ENCODE data around the gene MED13L. TPM values are rescaled to one million over a fixed set of nuclear protein-coding genes. Genes with fewer than 3 reads are reported as not detected.

Gene MED13L
- polyA plus RNA-seq, 1 of the 3 experiments (the other 2 are of a cell fraction), result 17.1 TPM

DNA sequence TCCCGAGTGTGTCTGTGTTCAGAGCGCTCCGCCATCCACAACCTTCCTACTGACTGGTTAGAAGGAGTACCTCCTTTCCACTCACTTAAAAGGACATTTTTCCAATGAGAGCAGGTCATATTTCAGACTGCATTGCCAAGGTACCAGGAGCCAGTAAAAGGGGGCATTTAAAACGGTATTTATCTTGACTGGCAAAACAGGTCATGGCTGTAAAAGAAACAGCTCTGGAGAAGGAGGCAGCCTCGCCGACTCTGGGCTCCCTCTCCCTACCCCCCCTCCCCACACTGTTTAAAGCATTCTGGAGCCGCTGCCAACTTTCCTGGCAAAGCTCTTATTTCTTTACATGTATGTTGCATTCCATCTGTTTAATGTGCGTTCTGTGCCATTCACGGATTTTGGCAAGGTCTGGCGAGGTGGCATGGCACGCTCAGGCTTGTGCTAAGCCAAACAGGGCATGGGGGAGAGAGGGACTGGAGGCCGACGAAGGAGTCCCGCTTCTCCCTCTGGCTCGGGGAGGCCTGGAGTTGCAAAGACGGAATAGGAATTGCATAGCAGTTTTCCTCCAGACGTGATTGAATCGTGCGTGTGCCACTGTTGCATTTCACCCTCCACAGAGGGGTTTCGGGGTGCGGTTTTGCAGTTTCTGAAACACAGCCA, 41.2 kb upstream of the MED13L start:
- Histone ChIP-seq H2AFZ (ENCODE audit: low read depth) (peak overlapping the region; percentile 14; the same call in 1 of the 2 replicates), H3K4me1 (ENCODE audit: control insufficient read depth in 1 of 2, insufficient read depth in 2 of 2, low read depth in 1 of 2, low read length in 1 of 2) (peaks cover 14 to 27% of the 10 kb centered on the region in 2 experiments), H4K20me1 (ENCODE audit: insufficient read depth) (no peaks in the 10 kb centered on the region), H3K9me2 (no peaks in the 10 kb centered on the region), H3K9me3 (no peaks in the 10 kb centered on the region), H3K27me3 (ENCODE audit: insufficient read depth) (no peaks in the 10 kb centered on the region), H3K4me2 (peak overlapping the region; percentile 72), H3K36me3 (replicated peaks in 1 of 2; ENCODE audit: control insufficient read depth in 1 of 2, insufficient read depth in 2 of 2, low read length in 1 of 2) (no peaks in the 10 kb centered on the region), H3K9ac (peak overlapping the region; percentile 53; the same call in 1 of the 2 replicates), H3K27ac (ENCODE audit: low read depth in 2 of 2, low read length in 1 of 2) (peak overlapping the region; percentile 77 to 98; a peak in 3 of 4 replicates), H3K4me3 (ENCODE audit: low read depth in 2 of 2, low read length in 1 of 2) (no peak overlapping the region), H3K79me2 (ENCODE audit: insufficient read depth) (no peaks in the 10 kb centered on the region; the same call in 1 of the 2 replicates), H3F3A (replicated peaks; ENCODE audit: insufficient read depth) (peaks cover 22% of the 10 kb centered on the region)
- POLR2A ChIA-PET, result no interaction called here
- no peak for TF ChIP-seq EP300 (IDR thresholded peaks at IDR 0.05; ENCODE audit: borderline replicate concordance in 1 of 2, low read depth in 1 of 2, low read length in 1 of 2)
- TF ChIP-seq TEAD4 (IDR thresholded peaks at IDR 0.05; ENCODE audit: borderline replicate concordance, insufficient read depth), result no peak
- TF ChIP-seq, protein P1, sequence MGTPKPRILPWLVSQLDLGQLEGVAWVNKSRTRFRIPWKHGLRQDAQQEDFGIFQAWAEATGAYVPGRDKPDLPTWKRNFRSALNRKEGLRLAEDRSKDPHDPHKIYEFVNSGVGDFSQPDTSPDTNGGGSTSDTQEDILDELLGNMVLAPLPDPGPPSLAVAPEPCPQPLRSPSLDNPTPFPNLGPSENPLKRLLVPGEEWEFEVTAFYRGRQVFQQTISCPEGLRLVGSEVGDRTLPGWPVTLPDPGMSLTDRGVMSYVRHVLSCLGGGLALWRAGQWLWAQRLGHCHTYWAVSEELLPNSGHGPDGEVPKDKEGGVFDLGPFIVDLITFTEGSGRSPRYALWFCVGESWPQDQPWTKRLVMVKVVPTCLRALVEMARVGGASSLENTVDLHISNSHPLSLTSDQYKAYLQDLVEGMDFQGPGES (IDR thresholded peaks at IDR 0.05; ENCODE audit: low read depth, low read length), result no peak
- TF ChIP-seq ELF1 (IDR thresholded peaks at IDR 0.05), result no peak
- TF ChIP-seq FOXM1 (IDR thresholded peaks at IDR 0.05; ENCODE audit: low read depth), result no peak
- TF ChIP-seq USF2 (IDR thresholded peaks at IDR 0.05; ENCODE audit: borderline replicate concordance, low read depth, low read length), result no peak
- TF ChIP-seq SIN3A (IDR thresholded peaks at IDR 0.05; ENCODE audit: borderline replicate concordance, low read depth, low read length), result no peak
- TF ChIP-seq GATA2 (CRISPR knock-in tag; IDR thresholded peaks at IDR 0.05), result no peak
- TF ChIP-seq FOSL2 (IDR thresholded peaks at IDR 0.05; ENCODE audit: borderline replicate concordance, low read depth), result no peak
- TF ChIP-seq RFX5 (IDR thresholded peaks at IDR 0.05; ENCODE audit: low read length), result no peak
- TF ChIP-seq PBX3 (IDR thresholded peaks at IDR 0.05), result no peak
- TF ChIP-seq RAD21 (IDR thresholded peaks at IDR 0.05; ENCODE audit: low read length), result no peak
- TF ChIP-seq, protein P2, sequence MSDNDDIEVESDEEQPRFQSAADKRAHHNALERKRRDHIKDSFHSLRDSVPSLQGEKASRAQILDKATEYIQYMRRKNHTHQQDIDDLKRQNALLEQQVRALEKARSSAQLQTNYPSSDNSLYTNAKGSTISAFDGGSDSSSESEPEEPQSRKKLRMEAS (IDR thresholded peaks at IDR 0.05; ENCODE audit: low read depth), result no peak
- TF ChIP-seq TCF12 (IDR thresholded peaks at IDR 0.05), result no peak
- TF ChIP-seq, protein P3, sequence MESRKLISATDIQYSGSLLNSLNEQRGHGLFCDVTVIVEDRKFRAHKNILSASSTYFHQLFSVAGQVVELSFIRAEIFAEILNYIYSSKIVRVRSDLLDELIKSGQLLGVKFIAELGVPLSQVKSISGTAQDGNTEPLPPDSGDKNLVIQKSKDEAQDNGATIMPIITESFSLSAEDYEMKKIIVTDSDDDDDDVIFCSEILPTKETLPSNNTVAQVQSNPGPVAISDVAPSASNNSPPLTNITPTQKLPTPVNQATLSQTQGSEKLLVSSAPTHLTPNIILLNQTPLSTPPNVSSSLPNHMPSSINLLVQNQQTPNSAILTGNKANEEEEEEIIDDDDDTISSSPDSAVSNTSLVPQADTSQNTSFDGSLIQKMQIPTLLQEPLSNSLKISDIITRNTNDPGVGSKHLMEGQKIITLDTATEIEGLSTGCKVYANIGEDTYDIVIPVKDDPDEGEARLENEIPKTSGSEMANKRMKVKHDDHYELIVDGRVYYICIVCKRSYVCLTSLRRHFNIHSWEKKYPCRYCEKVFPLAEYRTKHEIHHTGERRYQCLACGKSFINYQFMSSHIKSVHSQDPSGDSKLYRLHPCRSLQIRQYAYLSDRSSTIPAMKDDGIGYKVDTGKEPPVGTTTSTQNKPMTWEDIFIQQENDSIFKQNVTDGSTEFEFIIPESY (IDR thresholded peaks at IDR 0.05; ENCODE audit: borderline replicate concordance, low read depth), result no peak
- 85% methylated on average over 21 of the region's 21 CpGs for WGBS (ENCODE audit: low lambda C conversion rate)
- no peak for DNase-seq
- CTCF ChIA-PET, result interaction anchor here (0.6 to 1.2 kb wide), 2 partner anchors 18 to 886 kb away, joined by 3 read pairs; no protein-coding TSS in a partner anchor

All from SK-N-SH (cell line).